Karpas-422 (cell line): Measurements from ENCODE around the gene KLRF2. TPM values are rescaled to one million over a fixed set of nuclear protein-coding genes. Genes with fewer than 3 reads are reported as not detected.

Experiments
- DNase-seq: peaks from one replicate; pipeline ENCODE4 v3.0.0-alpha.2; 2015
- H2AFZ ChIP-seq: fragments of 200-600 bp; sonication (generic); 2 replicates; pipeline ENCODE4 v1.6.1; 2014; ENCODE audit warnings: antibody characterized with exemption, low read length, mixed read lengths
- H3K27ac ChIP-seq: fragments of 200-600 bp; sonication (generic); 2 replicates; pipeline ENCODE4 v1.5.1; 2014; ENCODE audit warnings: mild to moderate bottlenecking, low read length, moderate library complexity
- H3K27me3 ChIP-seq: fragments of 200-600 bp; sonication (generic); 2 replicates; pipeline ENCODE4 v1.6.1; 2014; ENCODE audit warnings: low read length, mixed read lengths
- H3K36me3 ChIP-seq: fragments of 200-600 bp; sonication (generic); 2 replicates; pipeline ENCODE4 v1.6.1; 2014; ENCODE audit warnings: low read length, mixed read lengths; ENCODE audit not compliant: insufficient read depth
- H3K4me1 ChIP-seq: fragments of 200-600 bp; sonication (generic); 2 replicates; pipeline ENCODE4 v1.6.1; 2014; ENCODE audit warnings: mild to moderate bottlenecking, low read length, mixed read lengths
- H3K4me2 ChIP-seq: fragments of 200-600 bp; sonication (generic); 2 replicates; pipeline ENCODE4 v1.6.1; 2014; ENCODE audit warnings: low read length, low read depth, mild to moderate bottlenecking; ENCODE audit not compliant: poor library complexity, severe bottlenecking
- H3K4me3 ChIP-seq: fragments of 200-600 bp; sonication (generic); 2 replicates; pipeline ENCODE4 v1.5.1; 2014; ENCODE audit warnings: mild to moderate bottlenecking, antibody characterized with exemption, low read length, mixed read lengths
- H3K79me2 ChIP-seq: fragments of 200-600 bp; sonication (generic); 2 replicates; pipeline ENCODE4 v1.6.1; 2014; ENCODE audit warnings: mild to moderate bottlenecking, low read length, mixed read lengths
- H3K9ac ChIP-seq: fragments of 200-600 bp; sonication (generic); 2 replicates; pipeline ENCODE4 v1.6.0; 2014; ENCODE audit warnings: low read length
- H3K9me2 ChIP-seq: fragments of 200-600 bp; sonication (generic), shearing (Covaris generic); replicated peaks from 2 replicates; pipeline ENCODE4 v1.6.0; 2014; ENCODE audit warnings: mild to moderate bottlenecking, low read length, moderate library complexity; ENCODE audit not compliant: insufficient read depth
- H3K9me3 ChIP-seq: fragments of 300-700, 200-600 bp; sonication (generic); 2 replicates; pipeline ENCODE4 v1.6.1; 2014; ENCODE audit warnings: low read length, mixed read lengths
- H4K20me1 ChIP-seq: fragments of 200-600 bp; sonication (generic); 2 replicates; pipeline ENCODE4 v1.6.1; 2014; ENCODE audit warnings: mild to moderate bottlenecking, antibody characterized with exemption, low read length, low read depth; ENCODE audit not compliant: insufficient read depth
- total RNA-seq: library from RNA; depleted of rRNA; stranded (reverse); fragments of >200 nt; shearing (Covaris generic); gene quantifications from 2 replicates; pipeline ENCODE4 v1.2.3, GENCODE V29; 2014; ENCODE audit warnings: low replicate concordance; rRNA removed

KLRF2 gene
- total RNA-seq, 1 experiment from 2014 or later = not detected

- no peaks in the 10 kb centered on the region for H3K9me3 ChIP-seq
- no peak overlapping the region for H3K9ac ChIP-seq
- no peak overlapping the region for H3K27ac ChIP-seq
- no peak overlapping the region for H3K4me3 ChIP-seq
- no peak for DNase-seq
- H3K9me2 ChIP-seq = no peaks in the 10 kb centered on the region
- no peaks in the 10 kb centered on the region for H3K4me1 ChIP-seq
- no peaks in the 10 kb centered on the region for H3K36me3 ChIP-seq
- no peak overlapping the region for H2AFZ ChIP-seq
- no peaks in the 10 kb centered on the region for H3K27me3 ChIP-seq
- no peaks in the 10 kb centered on the region for H3K79me2 ChIP-seq
- no peak overlapping the region for H3K4me2 ChIP-seq
- no peaks in the 10 kb centered on the region for H4K20me1 ChIP-seq
Measured at GRCh38 chr12:9944391-9944790, 63.1 kb downstream of the KLRF2 start.

Other genes with a start within 250 kb of the KLRF2 start
- gene CLEC2D, start 211.8 kb upstream of the KLRF2 start, total RNA-seq = 1.5 and 3.2 TPM in 2 replicates
- gene CLECL1, start 148.4 kb upstream of the KLRF2 start, total RNA-seq = 3.5 and 5.6 TPM in 2 replicates
- gene CD69, start 120.6 kb upstream of the KLRF2 start, total RNA-seq = 0.22 and 0.34 TPM in 2 replicates
- gene KLRF1, start 54.0 kb upstream of the KLRF2 start, total RNA-seq = not detected in 2 replicates
- not detected in 2 replicates for gene CLEC2B, start 12.1 kb upstream of the KLRF2 start, total RNA-seq
- gene CLEC2A, start 50.9 kb downstream of the KLRF2 start, total RNA-seq = not detected in 2 replicates
- gene CLEC12A, start 89.9 kb downstream of the KLRF2 start, total RNA-seq = not detected in 2 replicates
- gene CLEC1B, start 117.6 kb downstream of the KLRF2 start, total RNA-seq = not detected in 2 replicates
- gene CLEC12B, start 129.1 kb downstream of the KLRF2 start, total RNA-seq = not detected in 2 replicates
- not detected in 2 replicates for gene CLEC9A, start 149.2 kb downstream of the KLRF2 start, total RNA-seq
- gene CLEC1A, start 217.5 kb downstream of the KLRF2 start, total RNA-seq = not detected in 2 replicates
- not detected in 2 replicates for gene CLEC7A, start 248.7 kb downstream of the KLRF2 start, total RNA-seq